WTC11 (cell line): ENCODE measurements around the gene MAP3K2. TPM values are rescaled to one million over a fixed set of nuclear protein-coding genes. Genes with fewer than 3 reads are reported as not detected.

ENCODE experiments used
- ATAC-seq: fragments of 200-7000 bp; cut with Tn5 transposase; 2 replicates; pipeline ENCODE4 v1.10.0; 2021; ENCODE audit warnings: mild to moderate bottlenecking, moderate library complexity
- CTCF ChIA-PET: fragments of 300-600 bp; sonication (Branson Sonifier 250); formaldehyde crosslinking; loops from one replicate; lab custom pipeline; 2021; ENCODE audit warnings: antibody characterized with exemption; lab: Charles Lee
- POLR2A ChIA-PET: fragments of 350-600 bp; sonication (Branson Sonifier 250); formaldehyde crosslinking; loops from one replicate; lab custom pipeline; 2021; ENCODE audit warnings: antibody characterized with exemption; lab: Charles Lee
- DNase-seq: peaks from one replicate; pipeline ENCODE4 v3.0.0; 2021; ENCODE audit warnings: low spot score
- H3K27ac Mint-ChIP-seq: 2 replicates; pipeline ENCODE4 v1.8.0; 2021; ENCODE audit warnings: mixed read lengths
- H3K27me3 Mint-ChIP-seq: 2 replicates; pipeline ENCODE4 v1.8.0; 2021; ENCODE audit warnings: low read depth, mild to moderate bottlenecking, moderate library complexity, mixed read lengths
- H3K36me3 Mint-ChIP-seq: 2 replicates; pipeline ENCODE4 v1.8.0; 2021; ENCODE audit warnings: mixed read lengths
- H3K4me1 Mint-ChIP-seq: 2 replicates; pipeline ENCODE4 v1.8.0; 2022; ENCODE audit warnings: mixed read lengths
- H3K4me3 Mint-ChIP-seq: 2 replicates; pipeline ENCODE4 v1.8.0; 2021; ENCODE audit warnings: mild to moderate bottlenecking, moderate library complexity, mixed read lengths
- H3K9me3 Mint-ChIP-seq: 2 replicates; pipeline ENCODE4 v1.8.0; 2021; ENCODE audit warnings: mixed read lengths
- AR ChIP-seq: fragments of 250-450 bp; sonication (Bioruptor Pico); IDR thresholded peaks from 2 replicates; pipeline ENCODE4 v1.9.0; 2021; ENCODE audit warnings: mild to moderate bottlenecking
- ATF2 ChIP-seq: sonication (generic); formaldehyde crosslinking; IDR thresholded peaks from 2 replicates; pipeline ENCODE4 v1.8.1; 2022; ENCODE audit warnings: low read depth, missing genetic modification reagents, borderline replicate concordance
- CREM ChIP-seq: sonication (generic); formaldehyde crosslinking; IDR thresholded peaks from 2 replicates; pipeline ENCODE4 v1.8.1; 2022; ENCODE audit warnings: mild to moderate bottlenecking, missing genetic modification reagents, moderate library complexity
- E2F4 ChIP-seq: sonication (generic); formaldehyde crosslinking; IDR thresholded peaks from 2 replicates; pipeline ENCODE4 v1.8.1; 2022; ENCODE audit warnings: low read depth, mild to moderate bottlenecking, moderate library complexity, missing genetic modification reagents, borderline replicate concordance
- FOXP4 ChIP-seq: sonication (generic); formaldehyde crosslinking; IDR thresholded peaks from 2 replicates; pipeline ENCODE4 v1.8.0; 2022; ENCODE audit warnings: mild to moderate bottlenecking, missing genetic modification reagents
- GRHL2 ChIP-seq: fragments of 250-450 bp; sonication (Bioruptor Pico); IDR thresholded peaks from 2 replicates; pipeline ENCODE4 v1.8.0; 2022; ENCODE audit warnings: mild to moderate bottlenecking, moderate library complexity; ENCODE audit not compliant: insufficient replicate concordance, severe bottlenecking
- GTF2I ChIP-seq: fragments of 250-450 bp; sonication (Bioruptor Pico); conservative IDR thresholded peaks from 2 replicates; pipeline ENCODE4 v1.4.0; 2021; ENCODE audit warnings: mild to moderate bottlenecking
- IRF1 ChIP-seq: sonication (generic); formaldehyde crosslinking; IDR thresholded peaks from 2 replicates; pipeline ENCODE4 v1.8.0; 2023; ENCODE audit warnings: missing genetic modification reagents
- MYBL2 ChIP-seq: sonication (generic); formaldehyde crosslinking; IDR thresholded peaks from 2 replicates; pipeline ENCODE4 v1.8.1; 2023; ENCODE audit warnings: mild to moderate bottlenecking, moderate library complexity, missing genetic modification reagents
- SP1 ChIP-seq: sonication (generic); formaldehyde crosslinking; conservative IDR thresholded peaks from 2 replicates; pipeline ENCODE4 v1.8.1; 2022; ENCODE audit warnings: missing genetic modification reagents
- TEAD4 ChIP-seq: sonication (generic); formaldehyde crosslinking; IDR thresholded peaks from 2 replicates; pipeline ENCODE4 v1.8.0; 2022; ENCODE audit warnings: mild to moderate bottlenecking, missing genetic modification reagents
- USF2 ChIP-seq: sonication (generic); formaldehyde crosslinking; IDR thresholded peaks from 2 replicates; pipeline ENCODE4 v1.8.1; 2023; ENCODE audit warnings: mild to moderate bottlenecking, missing genetic modification reagents, moderate library complexity
- ZBTB43 ChIP-seq: sonication (generic); formaldehyde crosslinking; IDR thresholded peaks from 2 replicates; pipeline ENCODE4 v1.8.1; 2023; ENCODE audit warnings: mild to moderate bottlenecking, missing genetic modification reagents
- ZNF671 ChIP-seq: fragments of 250-450 bp; sonication (Bioruptor Pico); IDR thresholded peaks from 2 replicates; pipeline ENCODE4 v1.8.0; 2021; ENCODE audit warnings: mild to moderate bottlenecking
- total RNA-seq: library from RNA; stranded (reverse); gene quantifications from 3 replicates; pipeline ENCODE4 v1.2.3, GENCODE V29; 2021
- TF ChIP-seq, protein P1 (sequence below): sonication (generic); formaldehyde crosslinking; IDR thresholded peaks from 2 replicates; pipeline ENCODE4 v1.8.1; 2023; ENCODE audit warnings: mild to moderate bottlenecking, missing genetic modification reagents
- TF ChIP-seq, protein P2 (sequence below): fragments of 250-450 bp; sonication (Bioruptor Pico); IDR thresholded peaks from 2 replicates; pipeline ENCODE4 v1.9.0; 2021; ENCODE audit warnings: moderate library complexity, mild to moderate bottlenecking, inconsistent platforms, borderline replicate concordance
- TF ChIP-seq, protein P3 (sequence below): sonication (generic); formaldehyde crosslinking; IDR thresholded peaks from 2 replicates; pipeline ENCODE4 v1.8.0; 2022; ENCODE audit warnings: mild to moderate bottlenecking, missing genetic modification reagents

MAP3K2 gene
- total RNA-seq, 1 experiment from 2014 or later: 26.9 TPM

DNA sequence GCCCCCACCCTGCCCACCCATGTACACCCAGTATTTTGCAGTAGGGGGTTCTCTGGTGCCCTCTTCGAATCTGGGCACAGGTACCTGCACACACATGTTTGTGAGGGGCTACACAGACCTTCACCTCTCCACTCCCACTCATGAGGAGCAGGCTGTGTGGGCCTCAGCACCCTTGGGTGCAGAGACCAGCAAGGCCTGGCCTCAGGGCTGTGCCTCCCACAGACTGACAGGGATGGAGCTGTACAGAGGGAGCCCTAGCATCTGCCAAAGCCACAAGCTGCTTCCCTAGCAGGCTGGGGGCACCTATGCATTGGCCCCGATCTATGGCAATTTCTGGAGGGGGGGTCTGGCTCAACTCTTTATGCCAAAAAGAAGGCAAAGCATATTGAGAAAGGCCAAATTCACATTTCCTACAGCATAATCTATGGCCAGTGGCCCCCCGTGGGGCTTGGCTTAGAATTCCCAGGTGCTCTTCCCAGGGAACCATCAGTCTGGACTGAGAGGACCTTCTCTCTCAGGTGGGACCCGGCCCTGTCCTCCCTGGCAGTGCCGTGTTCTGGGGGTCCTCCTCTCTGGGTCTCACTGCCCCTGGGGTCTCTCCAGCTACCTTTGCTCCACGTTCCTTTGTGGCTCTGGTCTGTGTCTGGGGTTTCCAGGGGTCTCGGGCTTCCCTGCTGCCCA lies 39.7 kb upstream of the MAP3K2 start (continued):
- TF ChIP-seq ATF2 (CRISPR knock-in tag) (no peak), ZBTB43 (no peak), USF2 (CRISPR knock-in tag) (no peak), E2F4 (CRISPR knock-in tag) (no peak), MYBL2 (no peak), IRF1 (CRISPR knock-in tag) (no peak), FOXP4 (CRISPR knock-in tag) (no peak), TEAD4 (CRISPR knock-in tag) (no peak), CREM (CRISPR knock-in tag) (no peak), GRHL2 (CRISPR knock-in tag) (no peak)
- TF ChIP-seq, protein P1, sequence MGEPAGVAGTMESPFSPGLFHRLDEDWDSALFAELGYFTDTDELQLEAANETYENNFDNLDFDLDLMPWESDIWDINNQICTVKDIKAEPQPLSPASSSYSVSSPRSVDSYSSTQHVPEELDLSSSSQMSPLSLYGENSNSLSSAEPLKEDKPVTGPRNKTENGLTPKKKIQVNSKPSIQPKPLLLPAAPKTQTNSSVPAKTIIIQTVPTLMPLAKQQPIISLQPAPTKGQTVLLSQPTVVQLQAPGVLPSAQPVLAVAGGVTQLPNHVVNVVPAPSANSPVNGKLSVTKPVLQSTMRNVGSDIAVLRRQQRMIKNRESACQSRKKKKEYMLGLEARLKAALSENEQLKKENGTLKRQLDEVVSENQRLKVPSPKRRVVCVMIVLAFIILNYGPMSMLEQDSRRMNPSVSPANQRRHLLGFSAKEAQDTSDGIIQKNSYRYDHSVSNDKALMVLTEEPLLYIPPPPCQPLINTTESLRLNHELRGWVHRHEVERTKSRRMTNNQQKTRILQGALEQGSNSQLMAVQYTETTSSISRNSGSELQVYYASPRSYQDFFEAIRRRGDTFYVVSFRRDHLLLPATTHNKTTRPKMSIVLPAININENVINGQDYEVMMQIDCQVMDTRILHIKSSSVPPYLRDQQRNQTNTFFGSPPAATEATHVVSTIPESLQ (CRISPR knock-in tag): no peak

DNA sequence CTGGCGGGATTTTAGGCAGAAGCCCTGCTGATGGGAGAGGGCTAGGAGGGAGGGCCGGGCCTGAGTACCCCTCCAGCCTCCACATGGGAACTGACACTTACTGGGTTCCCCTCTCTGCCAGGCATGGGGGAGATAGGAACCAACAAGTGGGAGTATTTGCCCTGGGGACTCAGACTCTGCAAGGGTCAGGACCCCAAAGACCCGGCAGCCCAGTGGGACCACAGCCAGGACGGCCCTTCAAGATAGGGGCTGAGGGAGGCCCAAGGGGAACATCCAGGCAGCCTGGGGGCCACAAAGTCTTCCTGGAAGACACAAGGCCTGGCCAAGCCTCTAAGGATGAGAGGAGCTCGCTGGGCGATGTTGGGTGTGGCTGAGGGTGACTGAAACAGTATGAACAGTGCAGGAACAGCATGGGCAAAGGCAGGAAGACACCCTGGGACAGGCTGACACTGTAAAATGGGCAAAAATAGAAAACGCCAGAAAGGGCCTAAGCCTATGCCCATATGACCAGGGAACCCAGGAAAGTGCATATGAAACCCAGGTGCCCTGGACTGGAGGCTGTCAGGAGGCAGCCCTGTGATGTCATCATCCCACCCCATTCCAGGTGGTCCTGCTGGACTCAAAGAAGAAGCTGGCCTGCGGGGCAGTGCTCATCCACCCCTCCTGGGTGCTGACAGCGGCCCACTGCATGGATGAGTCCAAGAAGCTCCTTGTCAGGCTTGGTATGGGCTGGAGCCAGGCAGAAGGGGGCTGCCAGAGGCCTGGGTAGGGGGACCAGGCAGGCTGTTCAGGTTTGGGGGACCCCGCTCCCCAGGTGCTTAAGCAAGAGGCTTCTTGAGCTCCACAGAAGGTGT lies 39.0 kb upstream of the MAP3K2 start:
- no peak for ATAC-seq
- no peak for DNase-seq
- Mint-ChIP-seq H3K36me3 (no peaks in the 10 kb centered on the region), H3K27me3 (peaks cover 35% of the 10 kb centered on the region), H3K4me1 (peaks cover 15% of the 10 kb centered on the region), H3K27ac (no peak overlapping the region), H3K9me3 (no peaks in the 10 kb centered on the region), H3K4me3 (no peak overlapping the region)
- CTCF ChIA-PET: interaction anchor here (3.3 kb wide), 1 partner anchor 11 kb away, joined by 23 read pairs; no protein-coding TSS in a partner anchor
- POLR2A ChIA-PET: interaction anchor here (0.7 kb wide), 1 partner anchor 287 kb away, joined by 4 read pairs; no protein-coding TSS in a partner anchor
- TF ChIP-seq ZNF671 (CRISPR knock-in tag): no peak
- TF ChIP-seq, protein P2, sequence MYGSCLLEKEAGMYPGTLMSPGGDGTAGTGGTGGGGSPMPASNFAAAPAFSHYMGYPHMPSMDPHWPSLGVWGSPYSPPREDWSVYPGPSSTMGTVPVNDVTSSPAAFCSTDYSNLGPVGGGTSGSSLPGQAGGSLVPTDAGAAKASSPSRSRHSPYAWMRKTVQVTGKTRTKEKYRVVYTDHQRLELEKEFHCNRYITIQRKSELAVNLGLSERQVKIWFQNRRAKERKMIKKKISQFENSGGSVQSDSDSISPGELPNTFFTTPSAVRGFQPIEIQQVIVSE: no peak
- TF ChIP-seq TEAD4 (CRISPR knock-in tag): no peak
- TF ChIP-seq, protein P3, sequence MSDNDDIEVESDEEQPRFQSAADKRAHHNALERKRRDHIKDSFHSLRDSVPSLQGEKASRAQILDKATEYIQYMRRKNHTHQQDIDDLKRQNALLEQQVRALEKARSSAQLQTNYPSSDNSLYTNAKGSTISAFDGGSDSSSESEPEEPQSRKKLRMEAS (CRISPR knock-in tag): no peak
- TF ChIP-seq E2F4 (CRISPR knock-in tag): no peak
- TF ChIP-seq AR (CRISPR knock-in tag): no peak
- no peak for TF ChIP-seq GTF2I (CRISPR knock-in tag)
- TF ChIP-seq SP1: no peak
